GM19193 (cell line): ENCODE data around the gene PSG1.
"Not testable (repeated sequence)": the region's sequence is repeated elsewhere in the genome, so short reads cannot be mapped to it uniquely, and the experiment has no call there.

Experiments
- POLR2A ChIP-seq: IDR thresholded peaks from 4 replicates; pipeline ENCODE4 v1.6.1; 2011; ENCODE audit not compliant: insufficient read depth, insufficient read length; ENCODE audit errors: extremely low read depth

PSG1 gene

DNA sequence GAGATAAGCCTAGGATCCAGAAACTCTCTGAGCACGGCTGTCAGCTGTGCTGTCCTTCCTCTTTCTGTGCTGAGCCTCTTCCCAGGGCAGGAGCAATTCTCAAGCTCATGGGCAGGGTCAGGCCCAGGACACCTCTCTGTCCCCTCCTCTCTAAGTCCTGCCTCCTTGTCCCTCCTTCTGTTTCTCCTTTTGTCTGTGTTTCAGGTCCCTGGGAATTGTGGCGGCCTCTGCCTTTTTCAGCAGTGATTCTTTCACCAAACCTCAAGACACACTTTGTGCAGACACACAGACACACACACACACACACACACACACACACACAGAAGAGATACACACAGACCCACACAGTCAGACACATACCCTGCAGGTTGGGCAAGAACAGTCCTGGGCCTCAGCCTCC lies at the start of gene PSG1:
Gene PSG1 (minus strand): TSS at position 101 of the 400 bp plus-strand sequence. CDS start 132 bp downstream, outside the sequence.
- TF ChIP-seq POLR2A, result no peak

DNA sequence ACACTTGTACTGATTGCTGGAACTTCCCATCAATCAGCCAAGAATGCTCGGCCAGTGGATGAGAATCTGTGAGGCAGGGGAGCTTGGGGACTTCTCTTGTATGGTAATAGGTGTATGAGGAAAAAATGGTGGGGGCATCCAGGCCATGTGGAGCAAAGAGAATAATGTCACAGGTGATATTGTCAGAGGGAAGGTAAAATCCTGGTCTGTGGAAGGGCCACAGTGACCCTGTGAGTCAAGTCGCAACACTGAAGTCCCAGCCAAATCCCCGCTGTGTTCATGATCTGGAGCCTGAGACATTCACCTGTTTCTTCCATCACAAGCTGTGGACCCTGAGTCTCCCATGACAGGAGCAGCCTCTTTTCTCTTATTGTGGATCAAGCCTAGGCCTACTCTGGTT lies 49.4 kb upstream of the PSG1 start:
- TF ChIP-seq POLR2A, result no peak

DNA sequence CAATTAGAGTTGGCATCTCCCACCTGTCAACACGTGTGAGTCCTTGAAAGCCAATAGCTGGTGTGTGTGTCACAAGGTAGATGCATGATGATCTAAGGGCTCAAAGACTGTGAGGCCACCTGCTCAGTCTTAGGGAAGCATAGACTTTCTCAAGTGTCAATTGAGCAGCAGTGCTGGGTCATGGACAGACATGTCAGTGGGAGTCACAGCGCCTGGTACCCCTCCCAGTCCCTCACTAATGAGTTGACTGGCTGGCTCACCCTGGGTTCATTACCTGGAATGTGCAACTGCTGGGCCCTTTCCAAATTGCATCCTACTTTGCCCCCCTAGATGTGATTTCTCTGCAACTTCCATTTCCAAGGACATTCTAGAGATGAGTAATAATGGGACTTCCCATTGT lies 47.3 kb upstream of the PSG1 start:
- TF ChIP-seq POLR2A, result no peak

DNA sequence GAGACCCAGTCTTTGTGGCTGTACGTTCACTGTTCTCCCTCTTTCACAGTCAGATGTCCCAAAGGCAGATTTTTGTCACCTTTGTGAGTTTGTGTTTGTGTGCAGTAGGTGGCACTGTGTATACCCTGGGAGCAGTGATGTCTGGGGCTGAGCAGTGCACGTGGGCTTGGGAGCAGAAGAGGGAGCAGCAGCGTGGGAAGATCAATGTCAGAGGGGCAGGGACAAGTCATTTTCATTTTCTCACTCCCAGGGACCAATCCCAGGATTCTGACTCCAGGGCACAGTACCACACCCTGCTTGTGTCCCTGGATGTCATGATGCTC lies 40.2 kb upstream of the PSG1 start:
- no peak for TF ChIP-seq POLR2A

DNA sequence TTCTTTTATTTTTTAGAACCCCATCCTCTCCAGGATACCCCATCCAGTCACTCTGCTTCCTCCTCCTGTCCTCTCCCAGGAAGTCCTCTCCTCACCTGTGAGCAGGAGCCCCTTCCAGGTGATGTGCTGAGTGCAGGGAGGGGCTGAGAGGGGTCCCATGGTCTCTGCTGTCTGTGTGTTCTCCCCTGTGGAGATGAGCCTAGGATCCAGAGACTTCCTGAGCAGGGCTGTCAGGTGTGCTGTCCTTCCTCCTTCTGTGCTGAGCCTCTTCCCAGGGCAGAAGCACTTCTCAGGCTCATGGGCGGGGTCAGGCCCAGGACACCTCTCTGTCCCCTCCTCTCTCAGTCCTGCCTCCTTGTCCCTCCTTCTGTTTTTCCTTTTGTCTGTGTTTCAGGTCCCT lies 38.1 kb upstream of the PSG1 start, which contains the start of gene PSG6:
Gene PSG6 (minus strand): TSS at position 261 of the 400 bp plus-strand sequence. CDS start 102 bp downstream, at position 159.
- TF ChIP-seq POLR2A, result not testable (repeated sequence)

DNA sequence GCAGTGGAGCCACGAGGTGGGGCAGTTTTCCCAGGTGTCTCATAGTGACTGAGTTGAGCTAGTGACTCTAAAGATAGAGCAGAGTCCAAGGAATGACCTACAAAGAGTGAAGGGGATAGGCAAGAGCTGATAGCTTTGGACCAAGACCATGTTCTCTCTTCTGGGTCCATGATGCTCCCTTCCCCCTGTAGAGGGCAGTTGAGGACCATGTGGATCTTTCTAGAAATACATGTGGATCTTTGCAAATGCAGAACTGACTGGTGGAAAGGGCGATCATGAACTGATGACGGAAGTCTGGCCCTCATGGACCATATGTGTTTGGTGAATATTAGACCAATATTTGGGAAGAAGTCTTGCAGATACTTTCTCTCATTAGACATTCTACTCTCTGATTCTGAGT lies 6.9 kb downstream of the PSG1 start:
- TF ChIP-seq POLR2A, result no peak

DNA sequence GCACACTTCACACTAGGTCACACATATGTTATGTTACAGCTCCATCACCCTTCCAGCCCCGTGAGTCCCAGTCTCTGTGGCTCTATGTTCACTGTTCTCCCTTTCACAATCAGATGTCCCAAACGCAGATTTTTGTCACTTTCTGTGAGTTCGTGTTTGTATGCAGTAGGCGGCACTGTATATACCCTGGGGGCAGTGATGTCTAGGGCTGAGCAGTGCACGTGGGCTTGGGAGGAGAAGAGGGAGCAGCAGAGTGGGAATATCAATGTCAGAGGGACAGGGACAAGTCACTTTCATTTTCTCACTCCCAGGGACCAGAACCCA lies 22.0 kb downstream of the PSG1 start:
- TF ChIP-seq POLR2A, result no peak

DNA sequence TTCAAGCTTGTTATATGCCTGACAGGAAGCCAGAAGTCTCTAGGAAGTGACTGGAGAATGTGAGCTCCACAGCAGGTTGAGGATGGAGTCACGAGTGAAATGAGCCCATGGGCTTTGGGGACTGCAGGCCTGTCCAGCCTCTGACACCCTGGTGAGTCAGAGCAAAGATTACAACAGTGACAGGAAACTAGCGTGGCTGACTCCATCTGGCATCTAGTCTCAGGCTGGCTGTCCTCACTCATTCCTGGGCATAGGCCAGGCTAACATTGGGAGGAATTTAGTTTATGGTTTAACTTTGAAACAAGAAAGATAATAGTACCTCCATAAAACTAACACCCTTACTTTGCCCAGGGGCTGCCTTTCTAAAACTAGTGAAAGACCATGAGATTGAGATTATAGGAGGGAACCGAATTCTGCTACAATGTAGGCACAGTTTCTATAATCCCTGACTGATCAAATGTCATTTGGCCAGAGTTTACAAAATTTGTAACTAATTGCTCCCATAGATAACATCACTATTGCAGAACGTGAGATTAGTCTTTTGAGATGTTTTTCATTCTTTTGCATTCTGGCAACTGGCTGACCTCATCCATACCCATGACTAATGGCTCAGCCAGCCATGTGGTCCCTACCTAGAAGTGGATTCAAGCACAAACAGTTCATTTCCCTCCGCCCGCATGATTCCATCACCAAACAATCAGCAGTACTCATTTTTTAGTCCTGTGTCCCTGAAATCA lies 28.4 kb downstream of the PSG1 start:
- no peak for TF ChIP-seq POLR2A

DNA sequence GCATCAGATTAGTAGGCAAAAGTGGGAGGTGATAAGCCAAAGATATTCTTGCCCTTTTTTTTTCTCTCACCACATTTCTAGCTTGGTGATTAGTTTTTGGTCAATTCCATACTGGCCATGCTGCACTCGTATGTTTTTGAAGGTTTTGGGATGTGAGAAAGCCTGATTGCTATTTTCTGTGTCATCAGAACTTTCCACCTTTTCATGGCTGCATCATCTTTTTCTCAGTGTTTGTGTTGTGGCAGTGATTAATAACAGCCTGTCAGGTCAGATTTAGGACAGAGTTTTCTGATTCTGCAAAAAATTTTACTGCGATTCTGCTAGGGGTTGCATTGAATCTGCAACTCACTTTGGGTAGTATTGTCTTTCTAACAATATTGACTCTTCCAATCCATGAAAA lies 32.9 kb downstream of the PSG1 start:
- no peak for TF ChIP-seq POLR2A

DNA sequence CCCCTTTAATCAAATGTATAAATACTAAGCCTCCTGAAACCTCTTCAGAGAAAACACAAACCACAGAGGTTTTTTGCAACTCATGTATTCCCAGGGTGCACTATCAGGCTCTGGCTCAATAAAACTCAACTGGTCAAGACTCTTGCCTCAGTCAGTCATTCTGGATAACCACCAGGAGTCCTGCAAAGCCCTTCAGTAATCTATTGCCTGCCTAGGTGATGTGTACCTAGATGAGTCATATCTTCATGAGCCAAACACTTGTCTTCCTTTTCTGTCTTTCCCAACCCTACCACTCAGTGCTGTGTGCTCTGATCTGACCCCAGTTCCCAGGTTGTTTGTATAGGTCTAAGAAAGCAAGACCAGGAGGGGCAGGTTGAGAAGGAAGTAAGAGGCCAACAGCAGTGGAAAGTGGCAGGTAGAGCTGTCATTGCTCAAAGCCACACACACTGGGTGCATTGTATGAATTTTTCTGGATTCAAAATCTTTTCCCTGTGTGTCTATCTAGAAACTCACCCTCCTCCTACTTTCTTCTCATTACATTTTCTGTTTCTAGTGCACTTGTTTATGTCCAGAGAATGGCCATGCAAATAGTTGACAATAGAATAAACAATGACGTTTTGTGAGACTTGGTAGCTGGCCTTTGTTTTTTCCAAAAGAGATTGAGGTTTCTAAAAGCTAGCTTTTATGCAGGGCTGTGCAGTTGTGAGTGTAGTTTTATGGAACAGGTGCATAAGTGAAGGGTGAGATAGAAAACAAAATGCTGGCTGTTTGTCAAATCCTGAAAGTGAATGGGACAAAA lies 48.1 kb downstream of the PSG1 start:
- no peak for TF ChIP-seq POLR2A

DNA sequence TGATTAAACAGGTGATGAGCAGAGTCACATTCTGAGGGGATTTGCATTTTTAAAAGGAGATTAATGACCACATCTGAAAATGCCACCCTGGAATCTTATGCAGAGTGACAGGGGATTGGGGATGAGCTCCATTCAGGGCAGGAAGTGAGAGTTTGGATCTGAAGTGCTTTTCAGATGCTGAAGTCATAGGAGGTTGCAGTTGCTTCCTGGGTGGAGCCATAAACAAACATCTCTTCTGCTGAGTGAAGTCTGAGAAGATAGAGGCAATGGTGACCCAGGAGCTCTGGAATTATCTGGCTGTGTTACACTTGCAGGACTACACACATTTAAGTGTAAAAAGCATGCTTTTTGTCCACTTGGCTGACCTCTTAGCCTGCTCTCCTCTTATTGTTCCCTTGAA lies 62.6 kb downstream of the PSG1 start:
- TF ChIP-seq POLR2A, result no peak
